K562 (cell line): ENCODE measurements around the gene GANAB. TPM values are rescaled to one million over a fixed set of nuclear protein-coding genes. Genes with fewer than 3 reads are reported as not detected.

Experiments used
- CGGBP1 ChIP-seq: fragments of 250-450 bp; sonication (Bioruptor Pico); IDR thresholded peaks from 2 replicates; pipeline ENCODE4 v1.9.0; 2021; ENCODE audit warnings: mild to moderate bottlenecking
- CHD1 ChIP-seq: fragments of 200-600 bp; sonication (generic); IDR thresholded peaks from one replicate; pipeline ENCODE4 v1.6.1; 2012; ENCODE audit warnings: mild to moderate bottlenecking, moderate library complexity, low read length, inconsistent platforms
- CTBP1 ChIP-seq: fragments of 450-650 bp; IDR thresholded peaks from 2 replicates; pipeline ENCODE4 v1.6.1; 2016; ENCODE audit warnings: borderline replicate concordance
- CUX1 ChIP-seq: fragments of 200-800 bp; sonication (Bioruptor generic); IDR thresholded peaks from 2 replicates; pipeline ENCODE4 v1.6.1; 2016; ENCODE audit warnings: missing genetic modification characterization, missing compliant biosample characterization
- FOSL1 ChIP-seq: fragments of 200-800 bp; sonication (Bioruptor generic); conservative IDR thresholded peaks from 2 replicates; pipeline ENCODE4 v1.6.1; 2016; ENCODE audit warnings: missing genetic modification characterization, missing compliant biosample characterization
- GTF2F1 ChIP-seq: IDR thresholded peaks from 2 replicates; pipeline ENCODE4 v1.6.1; 2011; ENCODE audit warnings: low read depth, low read length, improper control_type of control experiment
- HDAC1 ChIP-seq, 2 experiments: fragments of 450-650 bp; IDR thresholded peaks; 2 replicates each; pipeline ENCODE4 v1.6.1; 2016 to 2017; ENCODE audit warnings: inconsistent platforms in 1 of 2, mild to moderate bottlenecking in 1 of 2, moderate library complexity in 1 of 2
- MCM2 ChIP-seq: fragments of 450-650 bp; IDR thresholded peaks from 2 replicates; pipeline ENCODE4 v1.6.1; 2017; ENCODE audit warnings: low read depth, mild to moderate bottlenecking
- MXI1 ChIP-seq: IDR thresholded peaks from 2 replicates; pipeline ENCODE4 v1.6.1; 2011; ENCODE audit warnings: low read depth, mild to moderate bottlenecking, improper control_type of control experiment, low read length
- PKNOX1 ChIP-seq: fragments of 450-650 bp; IDR thresholded peaks from 2 replicates; pipeline ENCODE4 v1.6.1; 2016
- PML ChIP-seq: IDR thresholded peaks from 2 replicates; pipeline ENCODE4 v1.6.1; 2012; ENCODE audit warnings: low read length, inconsistent platforms
- POLR2A ChIP-seq: fragments of 450-650 bp; conservative IDR thresholded peaks from 2 replicates; pipeline ENCODE4 v1.6.1; 2016
- RAD51 ChIP-seq: fragments of 450-650 bp; IDR thresholded peaks from 2 replicates; pipeline ENCODE4 v1.7.1; 2016; ENCODE audit warnings: low read depth, mild to moderate bottlenecking, borderline replicate concordance
- RB1 ChIP-seq: fragments of 450-650 bp; IDR thresholded peaks from 2 replicates; pipeline ENCODE4 v1.6.1; 2017; ENCODE audit warnings: low read depth, mild to moderate bottlenecking
- RFX1 ChIP-seq: fragments of 450-650 bp; IDR thresholded peaks from 2 replicates; pipeline ENCODE4 v1.6.1; 2016; ENCODE audit warnings: mild to moderate bottlenecking, moderate library complexity
- SNIP1 ChIP-seq: fragments of 450-650 bp; IDR thresholded peaks from 2 replicates; pipeline ENCODE4 v1.7.1; 2017; ENCODE audit warnings: low read depth, mild to moderate bottlenecking
- SRSF1 ChIP-seq: fragments of 200-400 bp; formaldehyde crosslinking; IDR thresholded peaks from 2 replicates; pipeline ENCODE4 v1.6.1; 2017; ENCODE audit warnings: mild to moderate bottlenecking, low read depth, low read length, moderate library complexity
- TAF9B ChIP-seq: fragments of 450-650 bp; IDR thresholded peaks from 2 replicates; pipeline ENCODE4 v1.6.1; 2018; ENCODE audit warnings: mild to moderate bottlenecking; ENCODE audit not compliant: partially characterized antibody
- TCF7 ChIP-seq: sonication (generic); IDR thresholded peaks from 2 replicates; pipeline ENCODE4 v1.6.1; 2016; ENCODE audit warnings: antibody characterized with exemption, borderline replicate concordance
- ZNF24 ChIP-seq: fragments of 450-650 bp; IDR thresholded peaks from 2 replicates; pipeline ENCODE4 v1.6.1; 2016
- ZNF395 ChIP-seq: fragments of 200-800 bp; sonication (Bioruptor generic); IDR thresholded peaks from 2 replicates; pipeline ENCODE4 v1.6.1; 2017; ENCODE audit warnings: missing genetic modification characterization, missing compliant biosample characterization
- polyA plus RNA-seq, 8 experiments: library from polyadenylated mRNA; depleted of rRNA in 4 of 8; stranded (reverse) in 5 of 8; unstranded in 3 of 8; fragments of >200 nt; fragmentation: Nextera tagmentation in 2 of 8; fragmentation: Illumina TruSeq in 1 of 8; extraction: Ambion mirVana in 2 of 8; extraction: Trizol in 1 of 8; gene quantifications; 2 replicates each; pipeline versions ENCODE4 v1.2.1 to v1.2.3, GENCODE V29; 2011 to 2014; ENCODE audit warnings: inconsistent platforms in 1 of 8, missing spikeins in 1 of 8
- total RNA-seq, 7 experiments: library from RNA; depleted of rRNA in 6 of 7; stranded (reverse); fragments of >200 nt in 6 of 7; fragmentation: Illumina TruSeq in 2 of 7; extraction: Trizol in 2 of 7; gene quantifications; 2 replicates each; pipeline versions ENCODE4 v1.2.1 to v1.2.3, GENCODE V29; 2011 to 2021; ENCODE audit warnings: low replicate concordance in 1 of 7

Gene GANAB
- total and polyA plus RNA-seq, 9 of the 15 experiments (the other 6 are each of a cell fraction or from before 2014, with no cell fraction given): 6.5 to 284 (median 161) TPM

GRCh38 chr11:62591448-62592145 is 54.8 kb downstream of the GANAB start, which contains the start of gene TUT1 (continued):
- no peak for TF ChIP-seq MCM2
- TF ChIP-seq SRSF1: no peak
- peak; percentile 94 for TF ChIP-seq RB1
- peak; percentile 73; the same call in 1 of the 2 replicates for TF ChIP-seq CGGBP1 (CRISPR knock-in tag)
- TF ChIP-seq FOSL1 (tag): no peak
- peak; percentile 77 for TF ChIP-seq ZNF395
- TF ChIP-seq PKNOX1: peak; percentile 89
- TF ChIP-seq SNIP1: no peak
- 0 out of 2 replicates have a peak, but pooled peaks have one; percentile 51 for TF ChIP-seq CUX1 (CRISPR knock-in tag)
- TF ChIP-seq GTF2F1: peak; percentile 84; the same call in 1 of the 2 replicates
- TF ChIP-seq MXI1: peak; percentile 70
- peak; percentile 17; the same call in 1 of the 2 replicates for TF ChIP-seq RAD51
- TF ChIP-seq TAF9B: peak; percentile 94
- peak; percentile 45; the same call in 1 of the 2 replicates for TF ChIP-seq RFX1
- TF ChIP-seq HDAC1 (IDR thresholded peaks at IDR 0.05): peak in 1 of 2 experiments; percentile 87; a peak in 2 of 4 replicates
- TF ChIP-seq PML: peak; percentile 93
- peak; percentile 98 for TF ChIP-seq POLR2A
- peak; percentile 6 for TF ChIP-seq CHD1
- peak; percentile 38; the same call in 1 of the 2 replicates for TF ChIP-seq TCF7
- TF ChIP-seq ZNF24: peak; percentile 55; the same call in 1 of the 2 replicates
- peak; percentile 96 for TF ChIP-seq CTBP1
